Activated naive CD8-positive, alpha-beta T cell treated with anti-CD3 and anti-CD28 coated beads, Interleukin-2, amount 50 U/mL, for 24 hours (primary cell): Measurements from ENCODE around the gene PCDHGB5.
"Not testable (repeated sequence)": the region's sequence is repeated elsewhere in the genome, so short reads cannot be mapped to it uniquely, and the experiment has no call there.

Source experiments
- ATAC-seq: fragments of 150-1000 bp; cut with Tn5 transposase; one replicate; pipeline ENCODE4 v1.10.0; 2021
- DNase-seq: peaks from one replicate; pipeline ENCODE4 v3.0.0; 2021
- H3K27ac Mint-ChIP-seq: one replicate; pipeline ENCODE4 v1.8.0; 2021; ENCODE audit warnings: mild to moderate bottlenecking, mixed read lengths
- H3K27me3 Mint-ChIP-seq: one replicate; pipeline ENCODE4 v1.8.0; 2021; ENCODE audit warnings: mixed read lengths
- H3K36me3 Mint-ChIP-seq: one replicate; pipeline ENCODE4 v1.8.0; 2021; ENCODE audit warnings: low read depth, mixed read lengths
- H3K4me1 Mint-ChIP-seq: one replicate; pipeline ENCODE4 v1.8.0; 2021; ENCODE audit warnings: mixed read lengths
- H3K4me3 Mint-ChIP-seq: one replicate; pipeline ENCODE4 v1.8.0; 2021; ENCODE audit warnings: mild to moderate bottlenecking, moderate library complexity, mixed read lengths
- H3K9me3 Mint-ChIP-seq: one replicate; pipeline ENCODE4 v1.8.0; 2021; ENCODE audit warnings: mixed read lengths

PCDHGB5 gene

DNA sequence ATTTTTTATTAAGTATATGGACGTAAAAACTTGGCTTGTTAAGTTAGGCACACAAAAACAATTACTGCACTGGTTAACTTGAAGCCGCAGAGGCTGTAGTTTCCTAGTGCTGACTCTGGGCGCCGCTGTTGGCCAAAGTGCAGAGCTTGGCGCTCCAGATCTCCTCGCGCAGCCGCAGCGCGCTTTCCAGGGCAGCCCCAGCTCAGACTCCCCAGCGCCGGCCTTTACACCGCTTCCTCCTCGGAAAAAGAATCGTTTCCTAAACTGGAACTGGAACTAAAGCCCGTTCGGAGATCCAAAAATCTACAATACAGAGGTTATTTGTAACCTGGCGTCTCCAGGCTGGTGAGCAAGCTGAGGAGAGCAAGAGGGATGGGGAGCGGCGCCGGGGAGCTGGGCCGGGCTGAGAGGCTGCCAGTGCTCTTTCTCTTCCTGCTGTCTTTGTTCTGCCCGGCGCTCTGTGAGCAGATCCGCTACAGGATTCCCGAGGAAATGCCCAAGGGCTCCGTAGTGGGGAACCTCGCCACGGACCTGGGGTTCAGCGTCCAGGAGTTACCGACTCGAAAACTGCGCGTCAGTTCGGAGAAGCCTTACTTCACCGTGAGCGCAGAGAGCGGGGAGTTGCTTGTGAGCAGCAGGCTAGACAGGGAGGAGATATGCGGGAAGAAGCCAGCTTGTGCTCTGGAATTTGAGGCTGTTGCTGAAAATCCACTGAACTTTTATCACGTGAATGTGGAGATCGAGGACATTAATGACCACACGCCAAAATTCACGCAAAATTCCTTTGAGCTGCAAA is at the start of gene PCDHGB5:
TSS of gene PCDHGB5 (plus strand) at position 192 of the 796 bp plus-strand sequence. CDS start at position 373, 181 bp downstream.
- H3K27ac Mint-ChIP-seq: not testable (repeated sequence)

DNA sequence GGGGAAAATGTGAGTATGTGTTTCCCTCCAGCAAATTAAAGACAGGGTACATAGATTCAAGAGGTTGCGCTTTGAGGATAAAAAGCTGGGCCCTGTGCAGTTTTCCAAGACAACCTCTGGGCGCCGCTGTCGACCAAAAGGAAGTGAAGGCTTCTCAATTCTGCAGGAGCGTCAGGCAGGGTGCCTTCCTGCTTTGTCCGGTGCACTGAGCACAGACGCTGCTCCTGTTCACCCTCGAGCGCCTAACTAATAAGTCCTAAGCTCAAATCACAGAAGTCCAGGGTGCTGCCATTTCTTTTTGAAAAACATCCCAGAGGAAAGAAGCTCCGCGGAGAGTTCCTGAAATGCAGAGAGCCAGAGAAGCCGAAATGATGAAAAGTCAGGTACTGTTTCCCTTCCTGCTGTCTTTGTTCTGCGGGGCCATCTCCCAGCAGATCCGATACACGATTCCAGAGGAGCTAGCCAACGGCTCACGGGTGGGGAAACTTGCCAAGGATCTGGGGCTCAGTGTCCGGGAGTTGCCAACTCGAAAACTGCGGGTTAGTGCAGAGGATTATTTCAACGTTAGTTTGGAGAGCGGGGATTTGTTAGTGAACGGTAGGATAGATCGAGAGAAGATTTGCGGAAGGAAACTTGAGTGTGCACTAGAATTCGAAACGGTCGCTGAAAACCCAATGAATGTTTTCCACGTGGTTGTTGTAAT is 47.7 kb upstream of the PCDHGB5 start, which contains the start of gene PCDHGB1:
TSS of gene PCDHGB1 (plus strand) at position 183 of the 703 bp plus-strand sequence. CDS start at position 345, 162 bp downstream.
- H3K27me3 Mint-ChIP-seq: peaks cover 60% of the 10 kb centered on the region
- peaks cover 49% of the 10 kb centered on the region for H3K9me3 Mint-ChIP-seq
- no peak for ATAC-seq
- H3K27ac Mint-ChIP-seq: no peak within 1 kb of the TSS
- peaks cover 17% of the 10 kb centered on the region for H3K36me3 Mint-ChIP-seq
- peak; percentile 20 for DNase-seq
- no peaks in the 10 kb centered on the region for H3K4me1 Mint-ChIP-seq
- no peak within 1 kb of the TSS for H3K4me3 Mint-ChIP-seq

More for the DNA sequence above, at the start of gene PCDHGB5:
- ATAC-seq: peak; percentile 54
- peaks cover 29% of the 10 kb centered on the region for H3K9me3 Mint-ChIP-seq
- peaks cover 64% of the 10 kb centered on the region for H3K27me3 Mint-ChIP-seq
- peak within 1 kb of the TSS; percentile 42 for H3K4me3 Mint-ChIP-seq
- H3K4me1 Mint-ChIP-seq, DNase-seq: not testable (repeated sequence)
- peaks cover 17% of the 10 kb centered on the region for H3K36me3 Mint-ChIP-seq

DNA sequence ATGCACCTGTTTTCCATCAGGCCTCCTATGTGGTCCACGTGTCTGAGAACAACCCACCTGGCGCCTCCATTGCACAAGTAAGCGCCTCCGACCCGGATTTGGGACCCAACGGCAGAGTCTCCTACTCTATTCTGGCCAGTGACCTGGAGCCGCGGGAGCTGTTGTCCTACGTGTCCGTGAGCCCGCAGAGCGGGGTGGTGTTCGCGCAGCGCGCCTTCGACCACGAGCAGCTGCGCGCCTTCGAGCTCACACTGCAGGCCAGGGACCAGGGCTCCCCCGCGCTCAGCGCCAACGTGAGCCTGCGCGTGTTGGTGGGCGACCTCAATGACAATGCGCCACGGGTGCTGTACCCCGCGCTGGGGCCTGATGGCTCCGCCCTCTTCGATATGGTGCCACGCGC is 46.2 kb upstream of the PCDHGB5 start:
- ATAC-seq (no peak), DNase-seq (no peak)
- Mint-ChIP-seq H3K27me3 (peaks cover 60% of the 10 kb centered on the region), H3K4me3 (no peak overlapping the region), H3K9me3 (peaks cover 50% of the 10 kb centered on the region), H3K36me3 (peaks cover 21% of the 10 kb centered on the region), H3K27ac (no peak overlapping the region), H3K4me1 (no peaks in the 10 kb centered on the region)

DNA sequence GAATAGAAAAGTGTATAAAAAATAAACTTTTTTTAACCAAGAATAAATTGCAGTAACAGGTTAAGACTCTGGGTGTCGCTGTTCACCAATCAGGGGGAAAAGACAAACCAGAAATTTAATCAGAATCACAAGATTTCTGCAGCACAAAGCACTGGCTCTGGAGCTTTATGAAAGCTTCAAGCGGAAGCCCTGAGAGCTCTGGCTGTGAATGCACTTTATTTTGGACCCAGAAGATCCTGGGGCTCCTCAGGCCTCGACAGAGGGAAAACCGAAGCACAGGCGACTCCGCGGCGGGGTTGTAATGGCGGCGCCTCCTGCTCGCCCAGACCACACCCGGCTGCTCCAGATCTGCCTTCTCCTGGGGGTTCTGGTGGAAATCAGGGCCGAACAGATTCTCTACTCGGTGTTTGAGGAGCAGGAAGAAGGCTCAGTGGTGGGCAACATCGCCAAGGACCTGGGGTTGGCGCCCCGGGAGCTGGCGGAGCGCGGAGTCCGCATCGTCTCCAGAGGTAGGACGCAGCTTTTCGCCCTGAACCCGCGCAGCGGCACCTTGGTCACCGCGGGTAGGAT is 42.8 kb upstream of the PCDHGB5 start, which contains the start of gene PCDHGA4:
TSS of gene PCDHGA4 (plus strand) at position 122 of the 570 bp plus-strand sequence. CDS start at position 209, 87 bp downstream.
- Mint-ChIP-seq H3K27ac (no peak within 1 kb of the TSS), H3K36me3 (peaks cover 23% of the 10 kb centered on the region), H3K27me3 (peaks cover 62% of the 10 kb centered on the region), H3K4me3 (no peak within 1 kb of the TSS), H3K9me3 (peaks cover 47% of the 10 kb centered on the region), H3K4me1 (peaks cover 2% of the 10 kb centered on the region)
- no peak for DNase-seq
- no peak for ATAC-seq

DNA sequence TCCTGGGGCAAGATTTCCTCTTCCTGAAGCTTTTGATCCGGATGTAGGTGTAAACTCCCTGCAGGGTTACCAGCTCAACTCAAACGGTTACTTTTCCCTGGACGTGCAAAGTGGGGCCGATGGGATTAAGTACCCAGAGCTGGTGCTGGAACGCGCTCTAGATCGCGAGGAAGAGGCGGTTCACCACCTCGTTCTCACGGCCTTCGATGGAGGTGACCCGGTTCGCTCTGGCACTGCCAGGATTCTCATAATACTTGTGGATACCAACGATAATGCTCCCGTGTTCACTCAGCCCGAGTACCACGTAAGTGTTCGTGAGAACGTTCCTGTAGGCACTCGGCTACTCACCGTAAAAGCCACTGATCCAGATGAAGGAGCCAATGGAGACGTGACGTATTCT is 42.1 kb upstream of the PCDHGB5 start:
- Mint-ChIP-seq H3K36me3 (peaks cover 23% of the 10 kb centered on the region), H3K4me3 (no peak overlapping the region), H3K9me3 (peaks cover 46% of the 10 kb centered on the region), H3K27me3 (peaks cover 61% of the 10 kb centered on the region), H3K4me1 (peaks cover 2% of the 10 kb centered on the region), H3K27ac (no peak overlapping the region)
- DNase-seq (no peak), ATAC-seq (no peak)

DNA sequence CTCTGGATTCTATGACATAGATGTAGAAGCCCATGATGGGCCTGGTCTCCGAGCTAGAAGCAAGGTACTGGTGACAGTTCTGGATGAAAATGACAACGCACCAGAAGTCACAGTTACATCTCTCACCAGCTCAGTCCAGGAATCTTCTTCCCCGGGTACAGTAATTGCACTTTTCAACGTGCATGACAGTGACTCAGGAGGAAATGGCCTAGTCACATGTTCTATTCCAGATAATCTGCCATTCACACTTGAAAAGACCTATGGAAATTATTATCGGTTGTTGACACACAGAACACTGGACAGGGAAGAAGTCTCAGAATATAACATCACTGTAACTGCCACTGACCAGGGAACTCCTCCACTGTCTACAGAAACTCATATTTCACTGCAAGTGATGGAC is 41.6 kb upstream of the PCDHGB5 start:
- Mint-ChIP-seq H3K36me3 (peaks cover 28% of the 10 kb centered on the region), H3K4me3 (no peak overlapping the region), H3K27me3 (peaks cover 61% of the 10 kb centered on the region), H3K27ac (no peak overlapping the region), H3K4me1 (peaks cover 2% of the 10 kb centered on the region), H3K9me3 (peaks cover 47% of the 10 kb centered on the region)
- no peak for ATAC-seq
- DNase-seq: no peak

DNA sequence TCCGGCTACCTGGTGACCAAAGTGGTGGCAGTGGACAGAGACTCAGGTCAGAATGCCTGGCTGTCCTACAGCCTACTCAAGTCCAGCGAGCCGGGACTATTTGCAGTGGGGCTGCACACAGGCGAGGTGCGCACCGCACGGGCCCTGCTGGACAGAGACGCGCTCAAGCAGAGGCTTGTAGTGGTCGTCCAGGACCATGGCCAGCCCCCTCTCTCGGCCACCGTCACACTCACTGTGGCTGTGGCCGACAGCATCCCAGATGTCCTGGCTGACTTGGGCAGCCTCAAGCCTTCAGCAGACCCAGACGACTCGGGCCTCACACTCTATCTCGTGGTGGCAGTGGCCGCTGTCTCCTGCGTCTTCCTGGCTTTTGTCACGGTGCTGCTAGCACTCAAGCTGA is 40.8 kb upstream of the PCDHGB5 start:
- peaks cover 61% of the 10 kb centered on the region for H3K27me3 Mint-ChIP-seq
- no peak overlapping the region for H3K27ac Mint-ChIP-seq
- H3K9me3 Mint-ChIP-seq: peaks cover 47% of the 10 kb centered on the region
- H3K4me1 Mint-ChIP-seq: peaks cover 2% of the 10 kb centered on the region
- no peak overlapping the region for H3K4me3 Mint-ChIP-seq
- DNase-seq (no peak), ATAC-seq (no peak)
- H3K36me3 Mint-ChIP-seq: peaks cover 30% of the 10 kb centered on the region

DNA sequence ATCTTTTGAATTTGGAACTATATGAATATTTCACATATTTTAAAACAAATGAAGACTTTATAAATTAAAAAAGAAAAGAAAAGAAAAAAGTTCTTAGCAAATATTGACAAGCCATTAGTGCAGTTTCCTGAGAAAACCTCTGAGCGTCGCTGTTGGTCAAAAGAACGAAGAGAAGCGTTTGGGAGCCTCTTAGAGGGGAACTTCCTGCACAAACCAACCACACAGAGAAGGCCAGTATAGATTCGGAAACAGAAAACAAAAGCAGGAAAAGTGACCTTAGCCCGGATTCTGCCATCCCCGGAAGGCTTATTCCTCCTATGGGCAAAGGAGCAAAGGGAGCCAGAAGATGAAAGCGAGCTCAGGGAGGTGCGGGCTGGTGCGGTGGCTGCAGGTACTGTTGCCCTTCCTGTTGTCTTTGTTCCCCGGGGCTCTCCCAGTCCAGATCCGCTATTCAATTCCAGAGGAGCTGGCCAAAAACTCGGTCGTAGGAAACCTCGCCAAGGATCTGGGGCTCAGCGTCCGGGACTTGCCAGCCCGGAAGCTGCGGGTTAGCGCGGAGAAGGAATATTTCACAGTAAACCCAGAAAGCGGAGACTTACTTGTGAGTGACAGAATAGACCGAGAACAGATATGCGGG is 37.8 kb upstream of the PCDHGB5 start, which contains the start of gene PCDHGB2:
TSS of gene PCDHGB2 (plus strand) at position 205 of the 637 bp plus-strand sequence. CDS start at position 347, 142 bp downstream.
- no peak within 1 kb of the TSS for H3K27ac Mint-ChIP-seq
- peaks cover 69% of the 10 kb centered on the region for H3K27me3 Mint-ChIP-seq
- ATAC-seq (no peak), DNase-seq (no peak)
- H3K9me3 Mint-ChIP-seq: peaks cover 53% of the 10 kb centered on the region
- peak within 1 kb of the TSS; percentile 76 for H3K4me3 Mint-ChIP-seq
- H3K4me1 Mint-ChIP-seq: peaks cover 2% of the 10 kb centered on the region
- H3K36me3 Mint-ChIP-seq: peaks cover 37% of the 10 kb centered on the region

DNA sequence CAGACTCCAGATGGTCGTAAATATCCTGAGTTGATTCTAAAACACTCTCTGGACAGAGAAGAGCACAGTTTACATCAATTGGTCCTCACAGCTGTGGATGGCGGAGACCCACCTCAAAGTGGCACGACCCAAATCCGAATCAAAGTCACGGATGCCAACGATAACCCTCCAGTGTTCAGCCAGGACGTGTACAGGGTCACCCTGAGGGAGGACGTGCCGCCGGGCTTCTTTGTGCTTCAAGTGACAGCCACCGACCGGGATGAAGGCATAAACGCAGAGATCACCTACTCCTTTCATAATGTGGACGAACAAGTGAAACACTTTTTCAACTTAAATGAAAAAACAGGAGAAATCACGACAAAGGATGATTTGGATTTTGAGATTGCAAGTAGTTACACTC is 37.1 kb upstream of the PCDHGB5 start:
- Mint-ChIP-seq H3K4me3 (no peak overlapping the region), H3K9me3 (peaks cover 59% of the 10 kb centered on the region), H3K27me3 (peaks cover 75% of the 10 kb centered on the region), H3K4me1 (peaks cover 2% of the 10 kb centered on the region), H3K27ac (no peak overlapping the region), H3K36me3 (peaks cover 41% of the 10 kb centered on the region)
- DNase-seq (no peak), ATAC-seq (no peak)

DNA sequence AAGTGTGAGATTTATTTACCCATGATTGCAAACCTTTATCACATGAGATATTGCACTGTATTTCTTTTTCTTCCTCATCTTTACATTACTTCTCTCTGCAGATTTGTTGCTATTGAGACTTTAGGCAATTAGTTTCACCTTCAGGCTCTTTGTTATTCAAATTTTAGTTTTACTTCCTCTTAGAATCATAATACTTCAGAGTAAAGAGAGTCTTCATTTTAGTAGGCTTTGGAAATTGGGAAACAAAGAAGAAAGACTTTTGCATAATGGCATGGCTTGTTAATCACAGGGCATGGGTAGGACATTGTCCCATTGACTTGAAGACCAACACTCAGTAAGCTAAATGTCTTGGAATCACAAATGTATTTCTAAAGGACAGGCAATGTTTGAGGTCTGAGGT is 35.0 kb upstream of the PCDHGB5 start:
- peaks cover 71% of the 10 kb centered on the region for H3K27me3 Mint-ChIP-seq
- peaks cover 52% of the 10 kb centered on the region for H3K9me3 Mint-ChIP-seq
- ATAC-seq (no peak), DNase-seq (no peak)
- peaks cover 2% of the 10 kb centered on the region for H3K4me1 Mint-ChIP-seq
- H3K4me3 Mint-ChIP-seq: no peak overlapping the region
- no peak overlapping the region for H3K27ac Mint-ChIP-seq
- H3K36me3 Mint-ChIP-seq: peaks cover 38% of the 10 kb centered on the region

DNA sequence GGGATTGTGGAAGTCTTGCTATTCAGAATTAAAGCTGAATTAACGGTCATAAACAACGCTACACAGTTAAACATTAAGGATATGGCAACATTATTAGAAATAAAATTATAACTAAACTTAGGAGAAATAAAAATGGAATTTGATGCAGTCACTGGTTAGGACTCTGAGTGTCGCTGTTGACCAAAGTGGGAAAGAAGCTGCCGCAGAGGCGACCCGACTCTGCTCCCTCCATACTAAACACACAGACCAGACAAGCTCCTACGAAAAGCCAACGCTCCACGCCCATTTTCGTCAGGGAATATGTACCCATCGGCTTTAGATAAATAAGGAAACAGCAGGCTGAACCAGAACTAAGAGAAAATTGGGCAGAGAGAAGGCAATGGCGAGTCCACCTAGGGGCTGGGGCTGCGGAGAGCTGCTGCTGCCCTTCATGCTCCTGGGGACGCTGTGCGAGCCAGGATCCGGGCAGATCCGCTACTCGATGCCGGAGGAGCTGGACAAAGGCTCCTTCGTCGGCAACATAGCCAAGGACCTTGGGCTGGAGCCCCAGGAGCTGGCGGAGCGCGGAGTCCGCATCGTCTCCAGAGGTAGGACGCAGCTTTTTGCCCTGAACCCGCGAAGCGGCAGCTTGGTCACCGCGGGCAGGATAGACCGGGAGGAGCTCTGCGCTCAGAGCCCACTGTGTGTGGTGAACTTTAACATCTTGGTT is 33.6 kb upstream of the PCDHGB5 start, which contains the start of gene PCDHGA5:
TSS of gene PCDHGA5 (plus strand) at position 211 of the 709 bp plus-strand sequence. CDS start at position 380, 169 bp downstream.
- Mint-ChIP-seq H3K36me3 (peaks cover 38% of the 10 kb centered on the region), H3K9me3 (peaks cover 48% of the 10 kb centered on the region), H3K4me1 (peaks cover 2% of the 10 kb centered on the region), H3K4me3 (no peak within 1 kb of the TSS), H3K27ac (no peak within 1 kb of the TSS), H3K27me3 (peaks cover 70% of the 10 kb centered on the region)
- no peak for ATAC-seq
- DNase-seq: no peak

DNA sequence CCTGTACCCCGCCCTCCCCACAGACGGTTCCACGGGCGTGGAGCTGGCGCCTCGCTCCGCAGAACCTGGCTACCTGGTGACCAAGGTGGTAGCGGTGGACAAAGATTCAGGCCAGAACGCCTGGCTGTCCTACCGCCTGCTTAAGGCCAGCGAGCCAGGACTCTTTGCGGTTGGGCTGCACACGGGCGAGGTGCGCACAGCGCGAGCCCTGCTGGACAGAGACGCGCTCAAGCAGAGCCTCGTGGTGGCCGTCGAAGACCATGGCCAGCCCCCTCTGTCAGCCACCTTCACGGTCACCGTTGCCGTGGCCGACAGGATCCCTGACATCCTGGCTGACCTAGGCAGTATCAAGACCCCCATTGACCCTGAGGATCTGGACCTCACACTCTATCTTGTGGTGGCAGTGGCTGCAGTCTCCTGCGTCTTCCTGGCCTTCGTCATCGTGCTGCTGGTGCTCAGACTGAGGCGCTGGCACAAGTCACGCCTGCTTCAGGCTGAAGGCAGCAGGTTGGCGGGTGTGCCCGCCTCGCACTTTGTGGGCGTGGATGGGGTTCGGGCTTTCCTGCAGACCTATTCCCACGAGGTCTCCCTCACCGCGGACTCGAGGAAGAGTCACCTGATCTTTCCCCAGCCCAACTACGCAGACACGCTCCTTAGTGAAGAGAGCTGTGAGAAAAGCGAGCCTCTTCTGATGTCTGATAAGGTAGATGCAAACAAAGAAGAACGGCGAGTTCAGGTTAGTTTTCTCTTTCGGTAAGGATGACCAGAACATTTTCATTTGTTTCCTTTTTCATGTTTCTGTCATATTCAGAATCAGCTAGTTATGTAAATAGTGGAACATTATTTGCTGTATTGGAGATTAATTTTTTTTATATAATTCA is 31.5 kb upstream of the PCDHGB5 start:
- no peak overlapping the region for H3K27ac Mint-ChIP-seq
- H3K27me3 Mint-ChIP-seq: peaks cover 75% of the 10 kb centered on the region
- no peak for DNase-seq
- peaks cover 49% of the 10 kb centered on the region for H3K9me3 Mint-ChIP-seq
- ATAC-seq: no peak
- H3K4me1 Mint-ChIP-seq: peaks cover 2% of the 10 kb centered on the region
- H3K36me3 Mint-ChIP-seq: peaks cover 34% of the 10 kb centered on the region
- no peak overlapping the region for H3K4me3 Mint-ChIP-seq
